Keratinocyte (primary cell): ENCODE results near the gene SERTAD2. TPM values are rescaled to one million over a fixed set of nuclear protein-coding genes. Genes with fewer than 3 reads are reported as not detected.
A peak's percentile ranks its signal among the peaks of the same experiment; 100 is the strongest.

ENCODE experiments used
- DNase-seq: peaks from one replicate; pipeline ENCODE4 v3.0.0-alpha.2; 2011; ENCODE audit warnings: low read depth, missing footprints, low spot score
- FAIRE-seq: peaks from 2 replicates; lab custom pipeline; 2011; peaks lifted over from hg19 to GRCh38; lab: Jason Lieb, UNC
- H2AFZ ChIP-seq: 2 replicates; pipeline ENCODE4 v1.6.0; 2012; ENCODE audit warnings: low read length, control low read depth, inconsistent platforms; ENCODE audit not compliant: control insufficient read depth
- H3K27ac ChIP-seq: 2 replicates; pipeline ENCODE4 v1.5.1; 2011; ENCODE audit warnings: low read length; ENCODE audit not compliant: control insufficient read depth, insufficient read depth
- H3K27me3 ChIP-seq: 3 replicates; pipeline ENCODE4 v1.6.0; 2011; ENCODE audit warnings: low read length; ENCODE audit not compliant: control insufficient read depth, insufficient read depth; ENCODE audit errors: extremely low read depth
- H3K36me3 ChIP-seq, 2 experiments: 2 replicates in 1 of 2; 3 replicates in 1 of 2; pipeline ENCODE4 v1.5.1; 2011; ENCODE audit warnings: low read length in 2 of 2, mild to moderate bottlenecking in 1 of 2; ENCODE audit not compliant: control insufficient read depth in 2 of 2, insufficient read depth in 2 of 2; ENCODE audit errors: extremely low read depth in 1 of 2
- H3K4me1 ChIP-seq: 3 replicates; pipeline ENCODE4 v1.5.1; 2011; ENCODE audit warnings: low read length; ENCODE audit not compliant: control insufficient read depth, insufficient read depth; ENCODE audit errors: extremely low read depth
- H3K4me2 ChIP-seq: 3 replicates; pipeline ENCODE4 v1.6.0; 2011; ENCODE audit warnings: low read depth, low read length; ENCODE audit not compliant: control insufficient read depth, insufficient read depth; ENCODE audit errors: extremely low read depth
- H3K4me3 ChIP-seq, 3 experiments: fragments of 200-600 bp in 1 of 3; sonication (generic) in 1 of 3; 2 replicates in 2 of 3; 3 replicates in 1 of 3; pipeline ENCODE4 v1.5.1; 2011 to 2016; ENCODE audit warnings: low read length in 3 of 3, mild to moderate bottlenecking in 3 of 3, control low read depth in 2 of 3, inconsistent platforms in 1 of 3, low read depth in 1 of 3, mixed read lengths in 1 of 3, mixed run types in 1 of 3, moderate library complexity in 1 of 3; ENCODE audit not compliant: control insufficient read depth in 2 of 3, insufficient read depth in 2 of 3; ENCODE audit errors: extremely low read depth in 1 of 3
- H3K79me2 ChIP-seq: 2 replicates; pipeline ENCODE4 v1.6.0; 2012; ENCODE audit warnings: low read length; ENCODE audit not compliant: control insufficient read depth, insufficient read depth
- H3K9ac ChIP-seq: 3 replicates; pipeline ENCODE4 v1.6.0; 2011; ENCODE audit warnings: low read length; ENCODE audit not compliant: control insufficient read depth, insufficient read depth; ENCODE audit errors: extremely low read depth
- H3K9me1 ChIP-seq: 3 replicates; pipeline ENCODE4 v1.6.0; 2011; ENCODE audit warnings: low read length; ENCODE audit not compliant: control insufficient read depth, insufficient read depth; ENCODE audit errors: extremely low read depth
- H3K9me3 ChIP-seq: 2 replicates; pipeline ENCODE4 v1.5.1; 2012; ENCODE audit warnings: low read depth, low read length; ENCODE audit not compliant: control insufficient read depth
- H4K20me1 ChIP-seq: 3 replicates; pipeline ENCODE4 v1.6.0; 2011; ENCODE audit warnings: low read length; ENCODE audit not compliant: control insufficient read depth, insufficient read depth; ENCODE audit errors: extremely low read depth
- EZH2 ChIP-seq: IDR thresholded peaks from one replicate; pipeline ENCODE4 v1.6.1; 2012; ENCODE audit warnings: inconsistent platforms, mild to moderate bottlenecking, low read length, moderate library complexity
- dilution Hi-C: fragments of 300-500 bp; cut with MboI; formaldehyde crosslinking; loops from one replicate; pipeline ENCODE4 v1.7.0; 2020; ENCODE audit warnings: low sequenced_read_pairs; ENCODE audit not compliant: extremely low pct_ligation_motif_present
- polyA plus RNA-seq, 5 experiments: library from polyadenylated mRNA; depleted of rRNA in 3 of 5; stranded (reverse) in 3 of 5; stranded (forward) in 1 of 5; unstranded in 1 of 5; fragments of >200 nt; gene quantifications; 1 replicate in 1 of 5; 2 replicates in 3 of 5; 3 replicates in 1 of 5; pipeline versions ENCODE4 v1.2.1 to v1.2.3, GENCODE V29; 2011 to 2012; ENCODE audit warnings: missing spikeins in 2 of 5, low read depth in 1 of 5, low replicate concordance in 1 of 5
- TF ChIP-seq, protein P1 (sequence below), 3 experiments: IDR thresholded peaks in 1 of 3; conservative IDR thresholded peaks in 1 of 3; optimal IDR thresholded peaks in 1 of 3; 2 replicates in 2 of 3; 3 replicates in 1 of 3; pipeline versions ENCODE3 to v1.5.1; 2011; ENCODE audit warnings: low read length in 3 of 3, mild to moderate bottlenecking in 3 of 3, moderate library complexity in 2 of 3, control low read depth in 1 of 3, inconsistent platforms in 1 of 3; ENCODE audit not compliant: insufficient read depth in 2 of 3; ENCODE audit errors: extremely low read depth in 1 of 3

The SERTAD2 gene
- polyA plus RNA-seq, 1 donor (not counting 4 experiments of a cell fraction or from before 2014, with no cell fraction given) = 13.1 TPM

DNA sequence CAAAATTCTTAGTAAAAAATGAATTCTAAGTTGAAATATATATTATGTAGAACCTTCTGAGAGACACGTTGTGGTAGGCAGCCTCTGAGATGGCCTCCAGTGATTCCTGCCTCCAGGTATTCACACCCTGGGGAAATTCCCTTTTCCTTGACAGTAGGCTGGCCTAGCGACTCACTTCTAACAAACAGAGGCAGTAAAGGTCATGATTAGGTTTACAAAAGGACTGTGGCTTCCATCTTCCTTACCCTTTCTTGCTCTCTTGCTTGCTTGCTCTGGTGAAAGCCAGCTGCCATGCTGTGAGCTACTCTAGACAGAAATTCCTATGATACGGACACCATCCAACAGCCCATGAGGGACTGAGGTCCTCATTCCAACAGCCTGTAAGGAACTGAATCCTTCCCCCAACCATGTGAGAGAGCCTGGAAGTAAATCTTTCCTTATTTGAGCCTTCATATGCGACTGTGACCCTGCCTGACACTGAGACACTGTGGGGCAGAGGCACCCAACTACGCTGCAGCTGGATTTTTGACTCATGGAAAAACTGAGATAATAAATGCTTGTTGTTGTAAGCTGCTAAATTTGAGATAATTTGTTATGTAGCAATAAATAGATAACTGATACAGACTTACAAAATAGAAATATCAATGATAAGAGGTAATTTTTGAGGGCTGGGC is 32.7 kb upstream of the SERTAD2 start:
- Histone ChIP-seq H3K9me3 (no peaks in the 10 kb centered on the region), H3K27ac (no peak overlapping the region), H4K20me1 (no peaks in the 10 kb centered on the region), H3K9me1 (no peaks in the 10 kb centered on the region), H3K4me3 (no peak overlapping the region), H3K4me1 (peaks cover 6% of the 10 kb centered on the region), H3K36me3 (no peaks in the 10 kb centered on the region), H3K79me2 (no peaks in the 10 kb centered on the region), H3K4me2 (no peak overlapping the region), H3K27me3 (no peaks in the 10 kb centered on the region), H2AFZ (peak overlapping the region; percentile 20), H3K9ac (no peak overlapping the region)
- DNase-seq = no peak
- dilution Hi-C loops = no loop called here
- TF ChIP-seq EZH2 = no peak
- TF ChIP-seq, protein P1, sequence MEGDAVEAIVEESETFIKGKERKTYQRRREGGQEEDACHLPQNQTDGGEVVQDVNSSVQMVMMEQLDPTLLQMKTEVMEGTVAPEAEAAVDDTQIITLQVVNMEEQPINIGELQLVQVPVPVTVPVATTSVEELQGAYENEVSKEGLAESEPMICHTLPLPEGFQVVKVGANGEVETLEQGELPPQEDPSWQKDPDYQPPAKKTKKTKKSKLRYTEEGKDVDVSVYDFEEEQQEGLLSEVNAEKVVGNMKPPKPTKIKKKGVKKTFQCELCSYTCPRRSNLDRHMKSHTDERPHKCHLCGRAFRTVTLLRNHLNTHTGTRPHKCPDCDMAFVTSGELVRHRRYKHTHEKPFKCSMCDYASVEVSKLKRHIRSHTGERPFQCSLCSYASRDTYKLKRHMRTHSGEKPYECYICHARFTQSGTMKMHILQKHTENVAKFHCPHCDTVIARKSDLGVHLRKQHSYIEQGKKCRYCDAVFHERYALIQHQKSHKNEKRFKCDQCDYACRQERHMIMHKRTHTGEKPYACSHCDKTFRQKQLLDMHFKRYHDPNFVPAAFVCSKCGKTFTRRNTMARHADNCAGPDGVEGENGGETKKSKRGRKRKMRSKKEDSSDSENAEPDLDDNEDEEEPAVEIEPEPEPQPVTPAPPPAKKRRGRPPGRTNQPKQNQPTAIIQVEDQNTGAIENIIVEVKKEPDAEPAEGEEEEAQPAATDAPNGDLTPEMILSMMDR (optimal IDR thresholded peaks at IDR 0.05 in 1 of 3, IDR thresholded peaks at IDR 0.05 in 1 of 3, conservative IDR thresholded peaks at IDR 0.05 in 1 of 3; ENCODE audit: extremely low read depth in 1 of 3, insufficient read depth in 2 of 3, low read length in 3 of 3) = no peak
- FAIRE-seq = no peak

DNA sequence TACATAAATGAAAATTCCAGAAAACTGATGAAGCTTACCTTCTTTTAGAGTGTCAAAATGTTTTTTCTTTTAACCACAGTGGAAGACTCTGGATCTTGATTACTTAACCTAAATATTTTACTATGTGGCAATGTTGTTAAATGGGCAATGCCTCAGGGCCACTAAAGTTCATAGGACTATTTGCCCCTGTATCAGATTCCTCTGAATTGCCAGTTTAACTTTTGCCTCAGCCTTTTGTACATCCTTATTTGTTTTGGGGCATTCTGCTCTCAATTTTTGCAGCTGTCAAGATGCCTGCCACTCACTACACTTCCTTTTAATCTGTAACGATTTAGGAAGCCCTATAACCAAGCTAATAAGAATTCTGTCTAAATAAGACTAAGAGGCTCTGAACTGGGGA is 31.7 kb upstream of the SERTAD2 start:
- Histone ChIP-seq H4K20me1 (no peaks in the 10 kb centered on the region), H3K27ac (no peak overlapping the region), H2AFZ (no peak overlapping the region), H3K4me2 (no peak overlapping the region), H3K79me2 (no peaks in the 10 kb centered on the region), H3K36me3 (no peaks in the 10 kb centered on the region), H3K9me1 (no peaks in the 10 kb centered on the region), H3K4me3 (no peak overlapping the region), H3K9me3 (no peaks in the 10 kb centered on the region), H3K4me1 (peaks cover 6% of the 10 kb centered on the region), H3K27me3 (no peaks in the 10 kb centered on the region), H3K9ac (no peak overlapping the region)
- no peak for DNase-seq
- dilution Hi-C loops = no loop called here
- no peak for TF ChIP-seq EZH2
- TF ChIP-seq, protein P1 (optimal IDR thresholded peaks at IDR 0.05 in 1 of 3, IDR thresholded peaks at IDR 0.05 in 1 of 3, conservative IDR thresholded peaks at IDR 0.05 in 1 of 3; ENCODE audit: extremely low read depth in 1 of 3, insufficient read depth in 2 of 3, low read length in 3 of 3) = no peak
- no peak for FAIRE-seq
